Measurements from ENCODE around the gene RNF213.

Gene RNF213

GRCh38 chr17:80442323-80442659 is 181.6 kb downstream of the RNF213 start:
- DNase-seq, result no peak

GRCh38 chr17:80442764-80443163 is 182.1 kb downstream of the RNF213 start:
- DNase-seq, result no peak

- no peak for DNase-seq
Measured at GRCh38 chr17:80443498-80443897, 182.8 kb downstream of the RNF213 start.

GRCh38 chr17:80443916-80444643 is 183.4 kb downstream of the RNF213 start:
- DNase-seq, result peak; percentile 88

- no peak for DNase-seq
Measured at GRCh38 chr17:80444644-80444979, 184.0 kb downstream of the RNF213 start.

GRCh38 chr17:80445007-80445725 is 184.5 kb downstream of the RNF213 start:
- DNase-seq, result peak; percentile 93

GRCh38 chr17:80445726-80446110 is 185.1 kb downstream of the RNF213 start:
- DNase-seq, result peak; percentile 83

GRCh38 chr17:80446645-80447405 is 186.2 kb downstream of the RNF213 start:
- DNase-seq, result peak; percentile 49

- no peak for DNase-seq
Measured at GRCh38 chr17:80447790-80448189, 187.1 kb downstream of the RNF213 start.

Data from NCI-H2171 (cell line).